PC-3 (cell line): Measurements from ENCODE around the gene GRHPR. TPM values are rescaled to one million over a fixed set of nuclear protein-coding genes. Genes with fewer than 3 reads are reported as not detected.

Source experiments
- ATAC-seq: fragments of 200-7000 bp; cut with Tn5 transposase; 2 replicates; pipeline ENCODE4 v1.9.1; 2020; ENCODE audit warnings: mild to moderate bottlenecking, moderate library complexity
- BruUV-seq: library from RNA; stranded (reverse); fragments of 400-500 nt; replicated peaks from 2 replicates; lab custom pipeline; 2021; lab: Mats Ljungman, UMichigan
- CTCF ChIA-PET: fragments of 300-600 bp; sonication (Branson Sonifier 250); formaldehyde crosslinking; loops from one replicate; lab custom pipeline; 2022; ENCODE audit warnings: antibody characterized with exemption; lab: Charles Lee
- POLR2A ChIA-PET: fragments of 300-600 bp; sonication (Branson Sonifier 250); formaldehyde crosslinking; loops from one replicate; lab custom pipeline; 2022; ENCODE audit warnings: antibody characterized with exemption; ENCODE audit not compliant: unreplicated experiment; lab: Charles Lee
- DNase-seq: peaks from one replicate; pipeline ENCODE4 v3.0.0-alpha.2; 2015
- H2AFZ ChIP-seq: fragments of 300-600 bp; sonication (generic); 2 replicates; pipeline ENCODE4 v1.6.0; 2016; ENCODE audit warnings: antibody characterized with exemption, low read length
- H3F3A ChIP-seq: fragments of 300-600 bp; sonication (generic); one replicate; pipeline ENCODE4 v1.6.0; 2017; ENCODE audit warnings: antibody characterized with exemption, low read length, control low read depth, mild to moderate bottlenecking; ENCODE audit not compliant: unreplicated experiment
- H3K27ac ChIP-seq: fragments of 300-600 bp; sonication (generic); 2 replicates; pipeline ENCODE4 v1.5.1; 2016; ENCODE audit warnings: mild to moderate bottlenecking, low read length
- H3K27me3 ChIP-seq: fragments of 300-600 bp; sonication (generic); 2 replicates; pipeline ENCODE4 v1.6.1; 2016; ENCODE audit warnings: low read length, mixed read lengths
- H3K36me3 ChIP-seq: fragments of 300-600 bp; sonication (generic); 2 replicates; pipeline ENCODE4 v1.6.1; 2016; ENCODE audit warnings: low read depth, mixed run types, low read length, mixed read lengths
- H3K4me1 ChIP-seq: fragments of 300-600 bp; sonication (generic); 2 replicates; pipeline ENCODE4 v1.5.1; 2016; ENCODE audit warnings: low read length; ENCODE audit not compliant: insufficient read depth
- H3K4me2 ChIP-seq: fragments of 300-600 bp; sonication (generic); 2 replicates; pipeline ENCODE4 v1.6.0; 2016; ENCODE audit warnings: low read length
- H3K4me3 ChIP-seq: fragments of 300-600 bp; sonication (generic); 2 replicates; pipeline ENCODE4 v1.5.1; 2016; ENCODE audit warnings: mild to moderate bottlenecking, low read length, mixed read lengths
- H3K79me2 ChIP-seq: fragments of 300-600 bp; sonication (generic); 2 replicates; pipeline ENCODE4 v1.6.1; 2017; ENCODE audit warnings: low read length, mixed read lengths
- H3K9ac ChIP-seq: fragments of 300-600 bp; sonication (generic); 2 replicates; pipeline ENCODE4 v1.6.0; 2016; ENCODE audit warnings: mild to moderate bottlenecking, low read length
- H3K9me2 ChIP-seq: fragments of 300-600 bp; sonication (generic); replicated peaks from 2 replicates; pipeline ENCODE4 v1.6.1; 2016; ENCODE audit warnings: mixed run types, low read length, mixed read lengths
- H3K9me3 ChIP-seq: fragments of 300-600 bp; sonication (generic); 2 replicates; pipeline ENCODE4 v1.6.1; 2016; ENCODE audit warnings: low read length, mixed read lengths
- H4K20me1 ChIP-seq: fragments of 300-600 bp; sonication (generic); 2 replicates; pipeline ENCODE4 v1.6.1; 2016; ENCODE audit warnings: low read length, mixed read lengths
- EZH2 ChIP-seq: fragments of 300-600 bp; sonication (generic); IDR thresholded peaks from one replicate; pipeline ENCODE4 v1.6.1; 2017; ENCODE audit warnings: antibody characterized with exemption, mild to moderate bottlenecking, low read length; ENCODE audit not compliant: unreplicated experiment
- EZH2phosphoT487 ChIP-seq: fragments of 300-600 bp; sonication (generic); IDR thresholded peaks from 2 replicates; pipeline ENCODE4 v1.6.1; 2018; ENCODE audit warnings: mild to moderate bottlenecking, antibody characterized with exemption, low read length, borderline replicate concordance
- intact Hi-C: fragments of 100-400 bp; cut with micrococcal nuclease; formaldehyde crosslinking; loops from 2 replicates; pipeline ENCODE4 v1.9.0; 2023
- total RNA-seq: library from RNA; depleted of rRNA; stranded (reverse); fragments of >200 nt; gene quantifications from 2 replicates; pipeline ENCODE4 v1.2.3, GENCODE V29; 2014
- TF ChIP-seq, protein P1 (sequence below): fragments of 300-600 bp; sonication (generic); conservative IDR thresholded peaks from 2 replicates; pipeline ENCODE4 v1.5.1; 2017; ENCODE audit warnings: antibody characterized with exemption, low read depth, mild to moderate bottlenecking, low read length

Gene GRHPR
- total RNA-seq, 1 experiment from 2014 or later, result 84.1 TPM

DNA sequence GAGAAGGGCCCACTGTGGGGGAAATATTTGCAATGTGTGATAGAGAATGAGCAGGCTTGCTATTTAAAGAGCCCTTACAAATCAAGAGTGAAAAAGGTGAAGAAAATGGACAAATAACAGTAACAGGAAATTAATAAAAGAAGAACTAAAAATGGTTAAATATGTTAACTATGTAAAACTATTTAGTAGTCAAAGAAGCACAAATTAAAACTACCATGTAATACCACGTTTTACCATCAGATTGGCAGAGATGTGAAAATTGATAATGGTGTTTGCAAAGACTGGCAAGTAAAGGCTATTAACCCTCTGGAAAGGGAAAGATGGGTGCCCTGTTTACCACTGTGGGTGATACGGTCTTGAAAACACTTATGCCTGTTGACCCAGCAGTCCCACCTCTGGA, 23.2 kb upstream of the GRHPR start:
- Histone ChIP-seq H3K9ac (no peak overlapping the region), H3K27ac (no peak overlapping the region), H3K79me2 (no peaks in the 10 kb centered on the region), H3K4me3 (no peak overlapping the region), H2AFZ (no peak overlapping the region), H3F3A (no peaks in the 10 kb centered on the region), H3K36me3 (no peaks in the 10 kb centered on the region), H3K4me1 (no peaks in the 10 kb centered on the region), H3K4me2 (no peak overlapping the region), H4K20me1 (no peaks in the 10 kb centered on the region), H3K27me3 (no peaks in the 10 kb centered on the region), H3K9me3 (no peaks in the 10 kb centered on the region), H3K9me2 (no peaks in the 10 kb centered on the region)
- TF ChIP-seq EZH2, result no peak
- TF ChIP-seq, protein P1, sequence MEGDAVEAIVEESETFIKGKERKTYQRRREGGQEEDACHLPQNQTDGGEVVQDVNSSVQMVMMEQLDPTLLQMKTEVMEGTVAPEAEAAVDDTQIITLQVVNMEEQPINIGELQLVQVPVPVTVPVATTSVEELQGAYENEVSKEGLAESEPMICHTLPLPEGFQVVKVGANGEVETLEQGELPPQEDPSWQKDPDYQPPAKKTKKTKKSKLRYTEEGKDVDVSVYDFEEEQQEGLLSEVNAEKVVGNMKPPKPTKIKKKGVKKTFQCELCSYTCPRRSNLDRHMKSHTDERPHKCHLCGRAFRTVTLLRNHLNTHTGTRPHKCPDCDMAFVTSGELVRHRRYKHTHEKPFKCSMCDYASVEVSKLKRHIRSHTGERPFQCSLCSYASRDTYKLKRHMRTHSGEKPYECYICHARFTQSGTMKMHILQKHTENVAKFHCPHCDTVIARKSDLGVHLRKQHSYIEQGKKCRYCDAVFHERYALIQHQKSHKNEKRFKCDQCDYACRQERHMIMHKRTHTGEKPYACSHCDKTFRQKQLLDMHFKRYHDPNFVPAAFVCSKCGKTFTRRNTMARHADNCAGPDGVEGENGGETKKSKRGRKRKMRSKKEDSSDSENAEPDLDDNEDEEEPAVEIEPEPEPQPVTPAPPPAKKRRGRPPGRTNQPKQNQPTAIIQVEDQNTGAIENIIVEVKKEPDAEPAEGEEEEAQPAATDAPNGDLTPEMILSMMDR, result no peak
- TF ChIP-seq EZH2phosphoT487, result no peak
- CTCF ChIA-PET, result no interaction called here
- intact Hi-C loops, result no loop called here
- no TSS peak for BruUV-seq
- POLR2A ChIA-PET, result no interaction called here
- DNase-seq (no peak), ATAC-seq (no peak)

DNA sequence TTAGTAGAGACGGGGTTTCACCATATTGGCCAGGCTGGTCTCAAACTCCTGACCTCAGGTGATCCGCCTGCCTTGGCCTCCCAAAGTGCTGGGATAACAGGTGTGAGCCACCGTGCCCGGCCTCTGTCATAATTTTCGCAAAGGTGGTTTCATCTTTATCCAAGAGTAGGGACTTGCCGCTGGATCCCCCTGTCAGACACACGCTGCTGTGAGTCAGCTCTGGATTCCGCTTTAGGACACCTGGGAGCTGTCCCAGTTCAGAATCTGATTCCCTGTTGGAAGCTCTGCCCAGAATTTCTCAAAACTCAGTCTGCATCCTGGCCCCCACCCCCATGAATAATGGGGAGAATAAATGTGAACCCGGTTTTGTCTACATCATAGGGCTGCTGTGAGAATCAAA, 17.9 kb upstream of the GRHPR start:
- H3K27ac ChIP-seq, result no peak overlapping the region
- intact Hi-C loops, result no loop called here
- CTCF ChIA-PET, result no interaction called here

DNA sequence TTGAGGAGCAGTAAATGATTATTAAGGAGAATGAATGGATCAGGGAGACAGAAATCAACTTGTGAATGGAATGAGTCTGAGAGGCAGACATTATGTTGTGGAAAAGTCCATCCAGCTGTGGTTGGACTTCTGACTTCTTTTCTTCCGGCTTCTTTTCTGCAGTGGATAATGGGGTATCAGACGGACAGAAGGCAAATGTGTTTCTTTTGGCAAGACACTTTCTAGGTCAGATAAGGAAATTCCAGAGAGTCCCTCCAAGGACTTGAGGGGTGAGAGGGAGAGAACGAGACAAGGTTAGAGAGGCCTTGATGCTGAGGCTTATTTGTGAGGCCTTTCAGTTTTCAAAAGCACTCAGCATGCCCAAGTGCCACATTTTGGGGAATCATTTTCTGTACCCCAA, 17.1 kb upstream of the GRHPR start:
- H3K4me2 ChIP-seq, result no peak overlapping the region
- H3K27me3 ChIP-seq, result no peaks in the 10 kb centered on the region
- DNase-seq, result no peak
- BruUV-seq, result no TSS peak
- no peak overlapping the region for H2AFZ ChIP-seq
- POLR2A ChIA-PET, result no interaction called here
- no peaks in the 10 kb centered on the region for H3K79me2 ChIP-seq
- H3K4me1 ChIP-seq, result no peaks in the 10 kb centered on the region
- H3K36me3 ChIP-seq, result no peaks in the 10 kb centered on the region
- no peak overlapping the region for H3K4me3 ChIP-seq
- CTCF ChIA-PET, result no interaction called here
- no peak for ATAC-seq
- TF ChIP-seq, protein P1, result no peak
- TF ChIP-seq EZH2phosphoT487 (no peak), EZH2 (no peak)
- H3K9me3 ChIP-seq, result no peaks in the 10 kb centered on the region
- H3K9ac ChIP-seq, result no peak overlapping the region
- H4K20me1 ChIP-seq, result no peaks in the 10 kb centered on the region
- intact Hi-C loops, result no loop called here
- H3F3A ChIP-seq, result no peaks in the 10 kb centered on the region
- no peaks in the 10 kb centered on the region for H3K9me2 ChIP-seq
- H3K27ac ChIP-seq, result no peak overlapping the region

More for the DNA sequence above, 17.9 kb upstream of the GRHPR start:
- Histone ChIP-seq H3K36me3 (no peaks in the 10 kb centered on the region), H4K20me1 (no peaks in the 10 kb centered on the region), H3K27me3 (no peaks in the 10 kb centered on the region), H3K79me2 (no peaks in the 10 kb centered on the region), H3K9ac (no peak overlapping the region), H3K9me3 (no peaks in the 10 kb centered on the region), H3F3A (no peaks in the 10 kb centered on the region), H2AFZ (no peak overlapping the region), H3K9me2 (no peaks in the 10 kb centered on the region), H3K4me3 (no peak overlapping the region), H3K4me1 (no peaks in the 10 kb centered on the region), H3K4me2 (no peak overlapping the region)
- DNase-seq (no peak), ATAC-seq (no peak)
- BruUV-seq, result no TSS peak
- TF ChIP-seq EZH2, result no peak
- no peak for TF ChIP-seq EZH2phosphoT487
- TF ChIP-seq, protein P1, result no peak
- POLR2A ChIA-PET, result no interaction called here
